ENCODE measurements around the gene S1PR3.

GRCh38 chr9:88954066-88954465, 37.2 kb upstream of the S1PR3 start:
- TF ChIP-seq TAF1 (conservative IDR thresholded peaks at IDR 0.05) (no peak), REST (IDR thresholded peaks at IDR 0.05) (no peak), YY1 (IDR thresholded peaks at IDR 0.05) (no peak), RAD21 (IDR thresholded peaks at IDR 0.05) (no peak), ATF3 (IDR thresholded peaks at IDR 0.05) (no peak), MAX (IDR thresholded peaks at IDR 0.05) (no peak), SP1 (IDR thresholded peaks at IDR 0.05) (no peak), GABPA (IDR thresholded peaks at IDR 0.05 in 1 of 2, conservative IDR thresholded peaks at IDR 0.05 in 1 of 2) (no peak), FOXA1 (IDR thresholded peaks at IDR 0.05) (no peak), JUND (IDR thresholded peaks at IDR 0.05) (no peak), RXRA (IDR thresholded peaks at IDR 0.05) (no peak)
- TF ChIP-seq, protein P1, sequence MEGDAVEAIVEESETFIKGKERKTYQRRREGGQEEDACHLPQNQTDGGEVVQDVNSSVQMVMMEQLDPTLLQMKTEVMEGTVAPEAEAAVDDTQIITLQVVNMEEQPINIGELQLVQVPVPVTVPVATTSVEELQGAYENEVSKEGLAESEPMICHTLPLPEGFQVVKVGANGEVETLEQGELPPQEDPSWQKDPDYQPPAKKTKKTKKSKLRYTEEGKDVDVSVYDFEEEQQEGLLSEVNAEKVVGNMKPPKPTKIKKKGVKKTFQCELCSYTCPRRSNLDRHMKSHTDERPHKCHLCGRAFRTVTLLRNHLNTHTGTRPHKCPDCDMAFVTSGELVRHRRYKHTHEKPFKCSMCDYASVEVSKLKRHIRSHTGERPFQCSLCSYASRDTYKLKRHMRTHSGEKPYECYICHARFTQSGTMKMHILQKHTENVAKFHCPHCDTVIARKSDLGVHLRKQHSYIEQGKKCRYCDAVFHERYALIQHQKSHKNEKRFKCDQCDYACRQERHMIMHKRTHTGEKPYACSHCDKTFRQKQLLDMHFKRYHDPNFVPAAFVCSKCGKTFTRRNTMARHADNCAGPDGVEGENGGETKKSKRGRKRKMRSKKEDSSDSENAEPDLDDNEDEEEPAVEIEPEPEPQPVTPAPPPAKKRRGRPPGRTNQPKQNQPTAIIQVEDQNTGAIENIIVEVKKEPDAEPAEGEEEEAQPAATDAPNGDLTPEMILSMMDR (IDR thresholded peaks at IDR 0.05; ENCODE audit: low read depth, low read length, missing input control): no peak
- TF ChIP-seq, protein P2, sequence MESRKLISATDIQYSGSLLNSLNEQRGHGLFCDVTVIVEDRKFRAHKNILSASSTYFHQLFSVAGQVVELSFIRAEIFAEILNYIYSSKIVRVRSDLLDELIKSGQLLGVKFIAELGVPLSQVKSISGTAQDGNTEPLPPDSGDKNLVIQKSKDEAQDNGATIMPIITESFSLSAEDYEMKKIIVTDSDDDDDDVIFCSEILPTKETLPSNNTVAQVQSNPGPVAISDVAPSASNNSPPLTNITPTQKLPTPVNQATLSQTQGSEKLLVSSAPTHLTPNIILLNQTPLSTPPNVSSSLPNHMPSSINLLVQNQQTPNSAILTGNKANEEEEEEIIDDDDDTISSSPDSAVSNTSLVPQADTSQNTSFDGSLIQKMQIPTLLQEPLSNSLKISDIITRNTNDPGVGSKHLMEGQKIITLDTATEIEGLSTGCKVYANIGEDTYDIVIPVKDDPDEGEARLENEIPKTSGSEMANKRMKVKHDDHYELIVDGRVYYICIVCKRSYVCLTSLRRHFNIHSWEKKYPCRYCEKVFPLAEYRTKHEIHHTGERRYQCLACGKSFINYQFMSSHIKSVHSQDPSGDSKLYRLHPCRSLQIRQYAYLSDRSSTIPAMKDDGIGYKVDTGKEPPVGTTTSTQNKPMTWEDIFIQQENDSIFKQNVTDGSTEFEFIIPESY (IDR thresholded peaks at IDR 0.05): no peak
